HG03469 (cell line): Measurements from ENCODE around the gene MACC1.
"Not testable (repeated sequence)": the region's sequence is repeated elsewhere in the genome, so short reads cannot be mapped to it uniquely, and the experiment has no call there.

Experiments used
- ATAC-seq: cut with Tn5 transposase; IDR thresholded peaks from one replicate; pipeline ENCODE4 v1.9.1; 2021; ENCODE audit warnings: mild to moderate bottlenecking, moderate library complexity, moderate number of reproducible peaks; ENCODE audit not compliant: unreplicated experiment

MACC1 gene

DNA sequence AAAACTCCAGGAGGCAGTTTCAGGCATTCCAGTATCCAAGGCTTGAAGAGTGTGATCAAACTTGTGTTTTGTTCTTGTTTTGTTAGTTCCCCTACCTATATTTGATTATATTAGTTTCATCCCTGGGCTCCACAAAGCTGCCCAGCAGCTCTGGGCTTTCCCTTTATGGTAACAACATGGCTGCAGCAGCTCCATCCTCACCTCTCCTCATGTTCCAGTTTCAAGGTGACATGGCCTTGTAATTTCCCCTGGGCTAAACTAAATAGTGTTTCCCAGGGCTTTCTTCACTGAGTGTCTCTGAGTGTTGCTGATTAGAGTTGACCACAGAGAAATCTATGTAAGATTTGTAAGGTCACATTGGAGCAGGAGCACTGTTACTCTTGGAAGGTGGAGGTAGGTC is 83.4 kb downstream of the MACC1 start:
- no peak for ATAC-seq

DNA sequence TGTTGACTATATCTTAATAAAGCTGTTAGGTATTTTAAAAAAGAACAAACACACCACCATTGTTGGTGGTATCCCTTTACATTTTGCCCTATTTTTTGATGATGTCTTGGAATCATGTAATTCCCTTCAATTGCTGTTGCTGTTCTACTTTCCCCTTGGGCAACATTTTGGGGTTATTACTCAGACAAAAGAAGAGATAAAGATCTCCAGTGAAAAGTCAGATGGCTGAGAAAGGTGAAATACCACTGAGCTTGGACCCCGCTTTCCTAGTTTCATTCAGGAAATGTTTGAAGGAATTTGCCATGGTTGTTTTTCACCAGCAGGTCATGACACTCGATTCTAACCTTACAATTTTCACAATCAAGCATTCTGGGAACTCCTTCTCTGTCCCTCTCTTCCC is 84.6 kb downstream of the MACC1 start:
- ATAC-seq = no peak

- ATAC-seq = no peak
Measured at GRCh38 chr7:20131776-20132175, 85.4 kb downstream of the MACC1 start.

DNA sequence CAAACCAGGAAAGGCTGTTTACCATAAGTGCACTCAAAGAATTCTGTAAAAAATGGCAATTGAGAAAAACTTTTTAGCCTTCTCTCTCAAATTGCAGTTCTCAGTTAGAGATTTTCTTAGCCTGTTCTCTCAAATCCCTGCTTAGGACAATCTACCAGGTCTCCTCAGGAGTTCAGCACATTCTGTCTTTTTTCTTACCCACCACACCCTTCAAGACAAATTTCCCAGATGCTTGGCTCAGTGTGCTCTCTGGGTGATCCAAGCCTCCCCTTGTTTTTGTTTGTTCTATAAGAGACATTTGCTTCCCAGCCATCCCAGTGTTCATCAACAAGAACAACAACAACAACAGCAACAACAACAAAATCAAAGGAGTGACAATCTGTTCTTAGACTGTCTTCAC is 87.3 kb downstream of the MACC1 start:
- no peak for ATAC-seq

GRCh38 chr7:20128001-20128400 is 89.2 kb downstream of the MACC1 start:
- no peak for ATAC-seq

GRCh38 chr7:20126060-20126459 is 91.1 kb downstream of the MACC1 start:
- not testable (repeated sequence) for ATAC-seq

- ATAC-seq = not testable (repeated sequence)
Measured at GRCh38 chr7:20124087-20124486, 93.1 kb downstream of the MACC1 start.

GRCh38 chr7:20122653-20123316 is 94.4 kb downstream of the MACC1 start:
- not testable (repeated sequence) for ATAC-seq

DNA sequence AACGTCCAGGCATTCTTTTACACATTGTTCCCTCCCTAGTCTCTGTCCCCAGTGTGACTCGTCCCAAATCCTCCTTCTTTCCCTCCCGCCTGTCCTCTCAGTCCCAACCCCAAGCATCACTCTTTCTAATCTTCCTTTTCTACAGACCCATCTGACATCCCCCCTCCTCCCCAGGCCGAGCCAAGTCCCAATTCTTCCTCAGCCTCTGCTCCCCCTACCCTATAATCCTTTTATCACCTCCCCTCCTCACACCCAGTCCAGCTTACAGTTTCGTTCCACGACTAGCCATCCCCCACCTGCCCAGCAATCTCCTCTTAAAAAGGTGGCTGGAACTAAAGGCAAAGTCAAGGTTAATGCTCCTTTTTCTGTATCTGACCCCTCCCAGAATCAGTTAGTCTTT is 95.1 kb downstream of the MACC1 start:
- no peak for ATAC-seq

DNA sequence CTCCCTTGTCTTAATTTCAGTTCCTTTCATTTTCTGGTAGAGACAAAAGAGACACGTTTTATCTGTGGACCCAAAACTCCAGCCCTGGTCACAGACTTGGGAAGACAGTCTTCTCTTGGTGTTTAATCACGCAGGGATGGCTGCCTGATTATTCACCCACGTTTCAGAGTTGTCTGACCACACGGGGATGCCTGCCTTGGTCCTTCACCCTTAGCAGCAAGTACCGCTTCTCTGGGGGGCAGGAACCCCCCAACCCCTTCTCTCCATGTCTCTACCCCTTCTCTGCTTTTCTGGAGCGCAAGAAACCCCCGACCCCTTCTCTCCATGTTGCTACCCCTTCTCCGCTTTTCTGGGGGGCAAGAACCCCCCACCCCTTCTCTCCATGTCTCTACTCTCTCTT is 95.8 kb downstream of the MACC1 start:
- ATAC-seq = no peak

GRCh38 chr7:20120611-20121168 is 96.5 kb downstream of the MACC1 start:
- ATAC-seq = not testable (repeated sequence)

- no peak for ATAC-seq
Measured at GRCh38 chr7:20116869-20117268, 100.3 kb downstream of the MACC1 start.

GRCh38 chr7:20114468-20114867 is 102.7 kb downstream of the MACC1 start:
- ATAC-seq = peak; percentile 85

DNA sequence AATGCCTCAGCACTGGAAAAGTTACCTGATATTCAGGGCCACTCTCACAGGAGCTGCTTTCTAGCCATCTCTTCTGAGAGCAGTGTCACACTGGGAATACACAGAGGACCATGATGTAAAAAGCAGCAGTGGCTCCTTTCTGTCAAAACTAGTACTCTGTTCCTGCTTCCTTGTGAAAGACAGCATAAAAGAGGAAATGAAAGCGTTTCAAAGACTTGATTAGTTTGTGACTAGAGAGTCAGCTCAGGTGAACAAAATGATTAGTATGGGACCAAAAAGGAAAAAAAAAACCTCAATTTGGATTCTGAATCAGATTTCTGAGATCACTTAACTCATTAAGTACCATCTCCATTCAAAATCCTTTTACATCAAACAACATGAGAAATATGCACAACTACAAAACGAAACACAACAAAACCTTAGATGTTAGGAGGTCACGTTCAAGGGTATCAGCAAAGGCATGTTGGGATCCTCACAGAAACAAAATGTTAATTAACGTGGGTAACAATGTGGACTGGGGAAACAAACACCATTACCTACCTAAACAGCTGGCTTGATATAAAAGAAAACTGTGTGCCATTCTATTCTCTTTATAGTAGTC is 103.7 kb downstream of the MACC1 start:
- ATAC-seq = peak; percentile 86

DNA sequence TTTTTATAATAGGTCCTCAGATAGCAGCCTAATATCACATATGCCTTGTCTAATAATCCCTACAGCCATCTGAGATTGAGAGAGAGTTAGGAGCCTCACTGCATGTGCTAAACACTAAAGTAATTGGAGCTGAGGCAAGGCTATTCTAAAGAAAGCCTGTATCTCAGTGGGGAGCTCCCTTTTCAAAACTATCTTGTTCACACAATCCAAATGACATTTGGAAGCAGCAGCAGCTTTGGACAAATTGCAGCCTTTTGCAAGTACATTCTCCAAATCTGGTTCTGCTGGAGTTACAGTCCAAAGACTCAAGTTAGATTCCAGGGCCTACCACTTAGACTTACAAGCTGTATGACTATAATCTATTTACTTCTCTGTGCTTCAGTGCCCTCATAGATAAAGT is 104.5 kb downstream of the MACC1 start:
- no peak for ATAC-seq

GRCh38 chr7:20111821-20112542 is 105.2 kb downstream of the MACC1 start:
- ATAC-seq = no peak

DNA sequence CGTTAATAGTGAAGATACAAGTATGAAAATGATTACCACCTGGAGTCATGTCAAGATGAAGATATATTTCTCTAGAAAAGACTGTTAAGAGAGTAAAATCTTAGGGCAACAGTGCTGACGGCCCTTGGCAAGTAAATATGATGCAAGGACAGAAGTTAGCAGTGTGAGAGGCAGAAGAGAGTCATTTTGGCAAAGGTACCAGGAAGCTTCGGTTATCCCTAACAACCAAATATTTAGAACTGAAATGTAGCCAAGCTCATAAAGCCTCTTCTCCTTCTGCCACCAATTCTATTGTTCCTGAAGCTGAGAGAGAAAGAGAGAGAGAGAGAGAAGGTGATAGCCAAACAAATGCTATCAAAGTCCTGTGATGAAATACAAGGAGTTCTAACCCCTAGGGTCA is 109.6 kb downstream of the MACC1 start:
- no peak for ATAC-seq

- ATAC-seq = no peak
Measured at GRCh38 chr7:20104696-20105095, 112.5 kb downstream of the MACC1 start.

DNA sequence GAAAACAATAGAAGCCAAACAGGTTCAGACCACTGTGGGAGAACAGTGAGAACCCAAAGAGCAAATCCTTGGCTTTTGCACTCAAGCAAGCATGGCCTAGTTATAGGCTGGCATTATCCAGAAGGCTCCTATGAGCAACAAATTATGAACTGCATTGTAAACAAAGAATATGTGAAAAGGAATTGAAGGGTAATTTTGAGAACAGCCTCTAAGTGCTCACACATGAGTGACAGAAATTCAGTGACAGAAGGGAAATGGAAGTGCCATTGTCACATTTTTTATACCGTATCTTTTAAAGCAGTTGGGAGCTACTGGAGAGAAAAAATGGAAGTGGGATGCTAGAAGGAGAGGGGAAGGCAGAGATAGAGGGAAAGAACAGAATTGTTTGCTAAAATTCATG is 114.2 kb downstream of the MACC1 start:
- ATAC-seq = no peak

DNA sequence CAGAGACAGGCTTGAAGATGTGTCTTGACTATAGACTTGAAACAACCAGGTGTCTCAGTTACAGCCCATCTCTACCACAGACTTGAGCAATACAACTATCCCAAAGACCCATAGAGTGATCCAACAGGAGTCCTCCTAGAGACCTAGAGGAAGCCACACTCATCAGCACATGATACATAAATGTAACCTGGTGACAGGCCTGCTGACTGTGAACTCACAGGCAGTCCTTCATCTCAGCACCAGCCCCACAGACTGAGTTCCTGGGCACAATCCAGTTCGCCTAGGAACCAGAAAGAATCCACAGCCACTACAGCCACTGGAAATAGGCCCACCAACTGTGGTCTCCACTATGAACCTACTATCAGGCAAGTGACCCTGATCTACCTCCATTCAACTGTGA is 121.3 kb downstream of the MACC1 start:
- ATAC-seq = no peak

GRCh38 chr7:20095436-20095835 is 121.7 kb downstream of the MACC1 start:
- no peak for ATAC-seq

DNA sequence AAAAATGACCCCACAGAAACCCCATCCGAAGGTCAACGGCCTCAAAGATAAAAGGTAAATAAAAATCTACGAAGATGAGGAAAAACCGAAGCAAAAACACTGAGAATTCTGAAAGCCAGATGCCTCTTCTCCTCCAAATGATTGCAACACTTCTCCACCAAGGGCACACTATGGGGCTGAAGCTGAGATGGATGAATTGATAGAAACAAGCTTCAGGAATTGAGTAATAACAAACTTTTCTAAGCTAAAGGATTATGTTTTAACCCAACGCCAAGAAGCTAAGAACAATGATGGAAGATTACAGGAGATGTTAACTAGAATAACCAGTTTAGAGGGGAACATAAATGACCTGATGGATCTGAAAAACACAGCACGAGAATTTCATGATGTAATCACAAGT is 127.8 kb downstream of the MACC1 start:
- no peak for ATAC-seq
